K562 (cell line): ENCODE measurements around the gene POU1F1. TPM values are rescaled to one million over a fixed set of nuclear protein-coding genes. Genes with fewer than 3 reads are reported as not detected.

Experiments
- ATAC-seq: fragments of 200-7000 bp; cut with Tn5 transposase; 3 replicates; pipeline ENCODE4 v1.9.1; 2020; ENCODE audit warnings: moderate library complexity
- BruUV-seq: library from RNA; stranded (reverse); fragments of 400-500 nt; replicated peaks from 2 replicates; lab custom pipeline; 2021; lab: Mats Ljungman, UMichigan
- CTCF ChIA-PET: fragments of 300-600 bp; formaldehyde crosslinking; extraction: SDS; loops from one replicate; lab custom pipeline; 2021; ENCODE audit warnings: low intra/inter-chr PET ratio; lab: Yijun Ruan, JAX
- POLR2A ChIA-PET: fragments of 300-600, 350-650 bp; sonication (Branson Sonifier 250); formaldehyde crosslinking; extraction: SDS; loops from one replicate; lab custom pipeline; 2021; ENCODE audit warnings: antibody characterized with exemption, inconsistent platforms; lab: Yijun Ruan, JAX
- DNase-seq, 4 experiments: peaks; one replicate each; pipeline versions ENCODE4 v3.0.0 to v3.0.0-alpha.2; 2011 to 2018; ENCODE audit warnings: low spot score in 3 of 4, mixed read lengths in 3 of 4; ENCODE audit errors: extremely low read depth in 1 of 4
- FAIRE-seq: peaks from 2 replicates; lab custom pipeline; 2011; peaks lifted over from hg19 to GRCh38; lab: Jason Lieb, UNC
- H2AFZ ChIP-seq: 2 replicates; pipeline ENCODE4 v1.6.0; 2011; ENCODE audit warnings: low read depth, low read length, control low read depth, inconsistent platforms
- H3K27ac ChIP-seq: fragments of 200-600 bp; 3 replicates; pipeline ENCODE4 v1.8.0; 2011; ENCODE audit warnings: low read depth, mild to moderate bottlenecking, control low read depth, inconsistent platforms, low read length, moderate library complexity, mixed read lengths; ENCODE audit errors: extremely low read depth
- H3K27me3 ChIP-seq, 2 experiments: fragments of 300-600 bp in 1 of 2; 2 replicates in 1 of 2; 3 replicates in 1 of 2; pipeline versions ENCODE4 v1.6.0 to v1.8.0; 2011; ENCODE audit warnings: inconsistent platforms in 2 of 2, low read length in 2 of 2, mild to moderate bottlenecking in 1 of 2, mixed read lengths in 1 of 2, moderate library complexity in 1 of 2; ENCODE audit not compliant: control insufficient read depth in 2 of 2, insufficient read depth in 2 of 2
- H3K36me3 ChIP-seq: fragments of 300-600 bp; 3 replicates; pipeline ENCODE4 v1.8.0; 2011; ENCODE audit warnings: mild to moderate bottlenecking, low read length, inconsistent platforms; ENCODE audit not compliant: control insufficient read depth, insufficient read depth
- H3K4me1 ChIP-seq, 2 experiments: fragments of 200-600 bp in 1 of 2; replicated peaks in 1 of 2; 2 replicates in 1 of 2; 3 replicates in 1 of 2; pipeline versions ENCODE4 v1.5.1 to v1.8.0; 2011; ENCODE audit warnings: inconsistent platforms in 2 of 2, low read length in 2 of 2, mild to moderate bottlenecking in 1 of 2, mixed read lengths in 1 of 2, moderate library complexity in 1 of 2; ENCODE audit not compliant: control insufficient read depth in 2 of 2, insufficient read depth in 2 of 2
- H3K4me2 ChIP-seq: 2 replicates; pipeline ENCODE4 v1.6.1; 2011; ENCODE audit warnings: low read length, control low read depth, inconsistent platforms, mixed read lengths; ENCODE audit not compliant: insufficient read depth
- H3K4me3 ChIP-seq: fragments of 200-600 bp; sonication (generic), shearing (Covaris generic); 2 replicates; pipeline ENCODE4 v1.5.1; 2016; ENCODE audit warnings: control low read depth, inconsistent platforms
- H3K79me2 ChIP-seq: fragments of 200-600 bp; 3 replicates; pipeline ENCODE4 v1.8.0; 2011; ENCODE audit warnings: low read length, inconsistent platforms; ENCODE audit not compliant: control insufficient read depth, insufficient read depth
- H3K9ac ChIP-seq, 2 experiments: 2 replicates each; pipeline versions ENCODE4 v1.6.0 to v1.6.1; 2011; ENCODE audit warnings: low read depth in 2 of 2, low read length in 2 of 2, control low read depth in 1 of 2, inconsistent platforms in 1 of 2, mild to moderate bottlenecking in 1 of 2, mixed read lengths in 1 of 2; ENCODE audit not compliant: insufficient read depth in 1 of 2
- H3K9me1 ChIP-seq: one replicate; pipeline ENCODE4 v1.6.0; 2011; ENCODE audit warnings: inconsistent platforms, mild to moderate bottlenecking, low read length, moderate library complexity; ENCODE audit not compliant: control insufficient read depth, insufficient read depth
- H3K9me3 ChIP-seq: replicated peaks from 2 replicates; pipeline ENCODE4 v1.5.1; 2011; ENCODE audit warnings: low read depth, low read length, inconsistent platforms; ENCODE audit not compliant: control insufficient read depth, insufficient read depth
- H4K20me1 ChIP-seq: replicated peaks from 2 replicates; pipeline ENCODE4 v1.6.1; 2011; ENCODE audit warnings: low read length, inconsistent platforms, mixed read lengths; ENCODE audit not compliant: control insufficient read depth, insufficient read depth
- ARHGAP35 ChIP-seq: fragments of 450-650 bp; IDR thresholded peaks from 2 replicates; pipeline ENCODE4 v1.6.1; 2018; ENCODE audit not compliant: partially characterized antibody
- BHLHE40 ChIP-seq: IDR thresholded peaks from 2 replicates; pipeline ENCODE4 v1.6.1; 2011; ENCODE audit warnings: low read length, improper control_type of control experiment
- CBX1 ChIP-seq: sonication (generic); IDR thresholded peaks from 2 replicates; pipeline ENCODE4 v1.6.1; 2016; ENCODE audit warnings: antibody characterized with exemption, low read depth, mild to moderate bottlenecking
- HIVEP1 ChIP-seq: fragments of 250-450 bp; sonication (Bioruptor Pico); IDR thresholded peaks from 2 replicates; pipeline ENCODE4 v1.4.0; 2020; ENCODE audit warnings: mild to moderate bottlenecking
- POLR2G ChIP-seq: fragments of 200-400 bp; formaldehyde crosslinking; IDR thresholded peaks from 2 replicates; pipeline ENCODE4 v1.6.1; 2017; ENCODE audit warnings: low read depth, mild to moderate bottlenecking, antibody characterized with exemption, low read length, moderate library complexity
- XRCC5 ChIP-seq: fragments of 200-400 bp; formaldehyde crosslinking; IDR thresholded peaks from 2 replicates; pipeline ENCODE4 v1.6.1; 2017; ENCODE audit warnings: low read depth, mild to moderate bottlenecking, low read length
- ZC3H8 ChIP-seq: fragments of 450-650 bp; IDR thresholded peaks from 2 replicates; pipeline ENCODE4 v1.6.1; 2017
- ZNF408 ChIP-seq: fragments of 250-450 bp; sonication (Bioruptor Pico); IDR thresholded peaks from 2 replicates; pipeline ENCODE4 v1.4.0; 2020; ENCODE audit warnings: low read depth, mild to moderate bottlenecking, moderate library complexity
- ZNF75A ChIP-seq: fragments of 450-650 bp; formaldehyde crosslinking; IDR thresholded peaks from 2 replicates; pipeline ENCODE4 v1.4.0; 2020; ENCODE audit warnings: mild to moderate bottlenecking
- WGBS: fragments of 100-300 bp; shearing (Covaris generic); methylation state at CpG from one replicate; pipeline ENCODE4 v1.1.6; 2016; ENCODE audit warnings: low coverage, mixed read lengths; ENCODE audit not compliant: insufficient coverage; ENCODE audit errors: missing lambda C conversion rate; 5-methylcytosine and 5-hydroxymethylcytosine counted together
- in situ Hi-C: fragments of 300-500 bp; cut with MboI; formaldehyde crosslinking; loops from 4 replicates; pipeline ENCODE4 v1.15.0; 2018; ENCODE audit warnings: inconsistent platforms, mixed read lengths
- intact Hi-C: fragments of 100-400 bp; cut with micrococcal nuclease; formaldehyde crosslinking; loops from 2 replicates; pipeline ENCODE4 v1.14.2; 2022
- polyA plus RNA-seq, 8 experiments: library from polyadenylated mRNA; depleted of rRNA in 4 of 8; stranded (reverse) in 5 of 8; unstranded in 3 of 8; fragments of >200 nt; fragmentation: Nextera tagmentation in 2 of 8; fragmentation: Illumina TruSeq in 1 of 8; extraction: Ambion mirVana in 2 of 8; extraction: Trizol in 1 of 8; gene quantifications; 2 replicates each; pipeline versions ENCODE4 v1.2.1 to v1.2.3, GENCODE V29; 2011 to 2014; ENCODE audit warnings: inconsistent platforms in 1 of 8, missing spikeins in 1 of 8
- total RNA-seq, 7 experiments: library from RNA; depleted of rRNA in 6 of 7; stranded (reverse); fragments of >200 nt in 6 of 7; fragmentation: Illumina TruSeq in 2 of 7; extraction: Trizol in 2 of 7; gene quantifications; 2 replicates each; pipeline versions ENCODE4 v1.2.1 to v1.2.3, GENCODE V29; 2011 to 2021; ENCODE audit warnings: low replicate concordance in 1 of 7
- TF ChIP-seq, protein P1 (sequence below): sonication (generic); formaldehyde crosslinking; IDR thresholded peaks from 2 replicates; pipeline ENCODE4 v1.8.0; 2023; ENCODE audit warnings: mild to moderate bottlenecking, missing genetic modification reagents
- TF ChIP-seq, protein P2 (sequence below), 2 experiments: fragments of 450-650 bp; conservative IDR thresholded peaks; 2 replicates each; pipeline ENCODE4 v1.6.1; 2017; ENCODE audit warnings: mild to moderate bottlenecking in 2 of 2, moderate library complexity in 2 of 2
- TF ChIP-seq, protein P3 (sequence below): fragments of 250-450 bp; sonication (Bioruptor Pico); IDR thresholded peaks from 2 replicates; pipeline ENCODE4 v1.4.0; 2020; ENCODE audit warnings: mild to moderate bottlenecking, moderate library complexity, borderline replicate concordance

POU1F1 gene
- total and polyA plus RNA-seq, 9 of the 15 experiments (the other 6 are each of a cell fraction or from before 2014, with no cell fraction given): not detected

DNA sequence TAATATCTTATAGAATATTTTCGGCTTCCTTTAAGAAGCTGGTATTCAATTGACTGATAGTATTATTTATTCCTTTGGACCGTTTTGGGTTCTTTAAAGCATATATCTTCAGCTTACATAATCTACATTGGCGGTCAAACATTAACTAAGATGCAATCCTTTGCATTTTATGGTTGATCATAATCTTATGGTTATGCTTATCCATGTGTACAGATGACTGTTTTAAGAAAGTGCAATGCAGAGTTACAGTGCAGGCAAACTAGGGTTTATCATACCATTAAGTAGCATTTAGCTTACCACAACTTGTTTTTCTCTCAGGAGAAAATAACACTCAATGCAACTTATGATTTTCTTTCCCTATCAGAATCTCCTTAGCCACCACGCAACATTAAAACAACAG is 41.4 kb upstream of the POU1F1 start:
- H2AFZ ChIP-seq: no peak overlapping the region
- no peak overlapping the region for H3K9ac ChIP-seq
- CTCF ChIA-PET: no interaction called here
- no peaks in the 10 kb centered on the region for H3K27me3 ChIP-seq
- H3K9me3 ChIP-seq: no peaks in the 10 kb centered on the region
- no TSS peak for BruUV-seq
- no peaks in the 10 kb centered on the region for H3K79me2 ChIP-seq
- FAIRE-seq: no peak
- no peak overlapping the region for H3K4me3 ChIP-seq
- no peak overlapping the region for H3K4me2 ChIP-seq
- DNase-seq: no peak
- H3K27ac ChIP-seq: no peak overlapping the region
- ATAC-seq: no peak
- H4K20me1 ChIP-seq: no peaks in the 10 kb centered on the region
- H3K4me1 ChIP-seq: no peaks in the 10 kb centered on the region
- H3K36me3 ChIP-seq: no peaks in the 10 kb centered on the region
- in situ Hi-C loops (loop anchor here (25.0 kb wide), 1 partner anchor 695 kb away; no protein-coding TSS in a partner anchor), intact Hi-C loops (no loop called here)
- TF ChIP-seq XRCC5 (no peak), ZNF408 (no peak), BHLHE40 (no peak), HIVEP1 (CRISPR knock-in tag) (no peak), ZNF75A (CRISPR knock-in tag) (no peak), POLR2G (no peak), ZC3H8 (no peak), CBX1 (no peak), ARHGAP35 (no peak)
- TF ChIP-seq, protein P1, sequence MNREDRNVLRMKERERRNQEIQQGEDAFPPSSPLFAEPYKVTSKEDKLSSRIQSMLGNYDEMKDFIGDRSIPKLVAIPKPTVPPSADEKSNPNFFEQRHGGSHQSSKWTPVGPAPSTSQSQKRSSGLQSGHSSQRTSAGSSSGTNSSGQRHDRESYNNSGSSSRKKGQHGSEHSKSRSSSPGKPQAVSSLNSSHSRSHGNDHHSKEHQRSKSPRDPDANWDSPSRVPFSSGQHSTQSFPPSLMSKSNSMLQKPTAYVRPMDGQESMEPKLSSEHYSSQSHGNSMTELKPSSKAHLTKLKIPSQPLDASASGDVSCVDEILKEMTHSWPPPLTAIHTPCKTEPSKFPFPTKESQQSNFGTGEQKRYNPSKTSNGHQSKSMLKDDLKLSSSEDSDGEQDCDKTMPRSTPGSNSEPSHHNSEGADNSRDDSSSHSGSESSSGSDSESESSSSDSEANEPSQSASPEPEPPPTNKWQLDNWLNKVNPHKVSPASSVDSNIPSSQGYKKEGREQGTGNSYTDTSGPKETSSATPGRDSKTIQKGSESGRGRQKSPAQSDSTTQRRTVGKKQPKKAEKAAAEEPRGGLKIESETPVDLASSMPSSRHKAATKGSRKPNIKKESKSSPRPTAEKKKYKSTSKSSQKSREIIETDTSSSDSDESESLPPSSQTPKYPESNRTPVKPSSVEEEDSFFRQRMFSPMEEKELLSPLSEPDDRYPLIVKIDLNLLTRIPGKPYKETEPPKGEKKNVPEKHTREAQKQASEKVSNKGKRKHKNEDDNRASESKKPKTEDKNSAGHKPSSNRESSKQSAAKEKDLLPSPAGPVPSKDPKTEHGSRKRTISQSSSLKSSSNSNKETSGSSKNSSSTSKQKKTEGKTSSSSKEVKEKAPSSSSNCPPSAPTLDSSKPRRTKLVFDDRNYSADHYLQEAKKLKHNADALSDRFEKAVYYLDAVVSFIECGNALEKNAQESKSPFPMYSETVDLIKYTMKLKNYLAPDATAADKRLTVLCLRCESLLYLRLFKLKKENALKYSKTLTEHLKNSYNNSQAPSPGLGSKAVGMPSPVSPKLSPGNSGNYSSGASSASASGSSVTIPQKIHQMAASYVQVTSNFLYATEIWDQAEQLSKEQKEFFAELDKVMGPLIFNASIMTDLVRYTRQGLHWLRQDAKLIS (CRISPR knock-in tag): no peak
- TF ChIP-seq, protein P2, sequence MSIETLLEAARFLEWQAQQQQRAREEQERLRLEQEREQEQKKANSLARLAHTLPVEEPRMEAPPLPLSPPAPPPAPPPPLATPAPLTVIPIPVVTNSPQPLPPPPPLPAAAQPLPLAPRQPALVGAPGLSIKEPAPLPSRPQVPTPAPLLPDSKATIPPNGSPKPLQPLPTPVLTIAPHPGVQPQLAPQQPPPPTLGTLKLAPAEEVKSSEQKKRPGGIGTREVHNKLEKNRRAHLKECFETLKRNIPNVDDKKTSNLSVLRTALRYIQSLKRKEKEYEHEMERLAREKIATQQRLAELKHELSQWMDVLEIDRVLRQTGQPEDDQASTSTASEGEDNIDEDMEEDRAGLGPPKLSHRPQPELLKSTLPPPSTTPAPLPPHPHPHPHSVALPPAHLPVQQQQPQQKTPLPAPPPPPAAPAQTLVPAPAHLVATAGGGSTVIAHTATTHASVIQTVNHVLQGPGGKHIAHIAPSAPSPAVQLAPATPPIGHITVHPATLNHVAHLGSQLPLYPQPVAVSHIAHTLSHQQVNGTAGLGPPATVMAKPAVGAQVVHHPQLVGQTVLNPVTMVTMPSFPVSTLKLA (conservative IDR thresholded peaks at IDR 0.05): no peak
- TF ChIP-seq, protein P3, sequence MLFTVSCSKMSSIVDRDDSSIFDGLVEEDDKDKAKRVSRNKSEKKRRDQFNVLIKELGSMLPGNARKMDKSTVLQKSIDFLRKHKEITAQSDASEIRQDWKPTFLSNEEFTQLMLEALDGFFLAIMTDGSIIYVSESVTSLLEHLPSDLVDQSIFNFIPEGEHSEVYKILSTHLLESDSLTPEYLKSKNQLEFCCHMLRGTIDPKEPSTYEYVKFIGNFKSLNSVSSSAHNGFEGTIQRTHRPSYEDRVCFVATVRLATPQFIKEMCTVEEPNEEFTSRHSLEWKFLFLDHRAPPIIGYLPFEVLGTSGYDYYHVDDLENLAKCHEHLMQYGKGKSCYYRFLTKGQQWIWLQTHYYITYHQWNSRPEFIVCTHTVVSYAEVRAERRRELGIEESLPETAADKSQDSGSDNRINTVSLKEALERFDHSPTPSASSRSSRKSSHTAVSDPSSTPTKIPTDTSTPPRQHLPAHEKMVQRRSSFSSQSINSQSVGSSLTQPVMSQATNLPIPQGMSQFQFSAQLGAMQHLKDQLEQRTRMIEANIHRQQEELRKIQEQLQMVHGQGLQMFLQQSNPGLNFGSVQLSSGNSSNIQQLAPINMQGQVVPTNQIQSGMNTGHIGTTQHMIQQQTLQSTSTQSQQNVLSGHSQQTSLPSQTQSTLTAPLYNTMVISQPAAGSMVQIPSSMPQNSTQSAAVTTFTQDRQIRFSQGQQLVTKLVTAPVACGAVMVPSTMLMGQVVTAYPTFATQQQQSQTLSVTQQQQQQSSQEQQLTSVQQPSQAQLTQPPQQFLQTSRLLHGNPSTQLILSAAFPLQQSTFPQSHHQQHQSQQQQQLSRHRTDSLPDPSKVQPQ (CRISPR knock-in tag): no peak
- POLR2A ChIA-PET: no interaction called here
- 6% methylated on average over 4 of the region's 4 CpGs for WGBS
- no peaks in the 10 kb centered on the region for H3K9me1 ChIP-seq
